Ovary (tissue), 9 donors: Measurements from ENCODE around the gene PAQR5. TPM values are rescaled to one million over a fixed set of nuclear protein-coding genes. Genes with fewer than 3 reads are reported as not detected.

Experiments
- DNase-seq, 5 donors: peaks; one replicate each; pipeline ENCODE4 v3.0.0-alpha.2; 2019 to 2020
- H3K27ac ChIP-seq, 2 donors: fragments of 200-600 bp; one replicate each; pipeline versions ENCODE4 v1.5.1 to v1.8.0; 2019 to 2022
- H3K27me3 ChIP-seq: fragments of 200-600 bp; one replicate; pipeline ENCODE4 v1.8.0; 2022
- H3K36me3 ChIP-seq: fragments of 200-600 bp; sonication (generic); one replicate; pipeline ENCODE4 v1.5.1; 2019
- H3K4me1 ChIP-seq: one replicate; pipeline ENCODE4 v1.8.1; 2013; ENCODE audit warnings: mild to moderate bottlenecking, moderate library complexity; ENCODE audit not compliant: insufficient read depth
- H3K4me3 ChIP-seq: fragments of 200-600 bp; sonication (generic); one replicate; pipeline ENCODE4 v1.5.1; 2017
- H3K9me3 ChIP-seq, 2 donors: fragments of 200-600 bp in 1 of 2; sonication (generic) in 1 of 2; one replicate each; pipeline versions ENCODE4 v1.5.1 to v1.8.1; 2013 to 2019; ENCODE audit warnings: mild to moderate bottlenecking in 1 of 2, moderate library complexity in 1 of 2
- CTCF ChIP-seq, 3 donors: fragments of 450-650 bp in 2 of 3; fragments of 200-600 bp in 1 of 3; IDR thresholded peaks; one replicate each; pipeline versions ENCODE4 v1.5.1 to v1.8.0; 2016 to 2022; ENCODE audit warnings: antibody characterized with exemption in 3 of 3, mild to moderate bottlenecking in 1 of 3
- EP300 ChIP-seq: sonication (generic); formaldehyde crosslinking; IDR thresholded peaks from one replicate; pipeline ENCODE4 v1.6.1; 2017; ENCODE audit warnings: antibody characterized with exemption
- POLR2A ChIP-seq: fragments of 450-650 bp; IDR thresholded peaks from one replicate; pipeline ENCODE4 v1.6.1; 2017; ENCODE audit warnings: antibody characterized with exemption, mild to moderate bottlenecking, moderate library complexity
- WGBS, 3 donors: extraction: QIAGEN DNeasy Blood & Tissue Kit in 1 of 3; methylation state at CpG; one replicate each; pipeline versions ENCODE4 v1.1.5 to v1.1.7; 2013 to 2017; 5-methylcytosine and 5-hydroxymethylcytosine counted together
- intact Hi-C, 4 donors: fragments of 100-400 bp; cut with DNase I; formaldehyde crosslinking; loops; one replicate each; pipeline versions ENCODE4 v1.11.0 to v1.15.1; 2022 to 2023
- polyA plus RNA-seq, 2 donors: library from polyadenylated mRNA; stranded (reverse); fragments of 200-250 nt in 1 of 2; fragments of 350-450 nt in 1 of 2; fragmentation: Illumina TruSeq in 1 of 2; extraction: RNeasy Lipid Tissue Mini Kit (QIAGEN cat#74804) in 1 of 2; gene quantifications; one replicate each; pipeline ENCODE4 v1.2.3, GENCODE V29; 2013 to 2014
- total RNA-seq, 7 donors: library from RNA; depleted of rRNA in 2 of 7; stranded (reverse); fragments of >200 nt in 2 of 7; fragmentation: NEBNext Ultra II Directional in 3 of 7; extraction: Animal tissue kit (Norgen Biotek cat#: 25700) in 3 of 7; gene quantifications; one replicate each; pipeline versions ENCODE4 v1.1.0 to v1.2.4, GENCODE V29; 2016 to 2023
- donor health status: DM: no; HTN: no; CAD: no; lungs with moderate emphysema.
- donor health status: DM: no; HTN: no; CAD: no.
- donor health status: Bipolar disorder and iron deficiency.
- donor health status: DM: yes; HTN: yes; CAD: no.
- donor health status: DM: no; HTN: no; CAD: no.
- donor health status: DM: yes; HTN: yes; CAD: no.

Gene PAQR5
- total and polyA plus RNA-seq, 9 donors, result 0.12 to 2.4 (median 0.66) TPM

- no peak for TF ChIP-seq POLR2A
- TF ChIP-seq CTCF (IDR thresholded peaks at IDR 0.05), result no peak
- no peak for TF ChIP-seq EP300
- no peak for DNase-seq
- H3K36me3 ChIP-seq, result no peaks in the 10 kb centered on the region
- intact Hi-C loops, result no loop called here
- no peaks in the 10 kb centered on the region for H3K27me3 ChIP-seq
- H3K4me3 ChIP-seq, result no peak overlapping the region
- no peak overlapping the region for H3K27ac ChIP-seq
- no peaks in the 10 kb centered on the region for H3K4me1 ChIP-seq
- H3K9me3 ChIP-seq, result no peaks in the 10 kb centered on the region
- WGBS, 3 donors, result 84 to 86% (median 85%) methylated on average over 9 of the region's 9 CpGs
These were observed 16.8 kb downstream of the PAQR5 start for GRCh38 chr15:69315402-69316110.

GRCh38 chr15:69316291-69316690 is 17.6 kb downstream of the PAQR5 start:
- H3K27me3 ChIP-seq, result no peaks in the 10 kb centered on the region
- TF ChIP-seq CTCF (IDR thresholded peaks at IDR 0.05) (no peak), EP300 (no peak)
- intact Hi-C loops, result no loop called here
- WGBS, 3 donors, result 91 to 94% (median 93%) methylated on average over 8 of the region's 8 CpGs
- no peaks in the 10 kb centered on the region for H3K4me1 ChIP-seq
- H3K36me3 ChIP-seq, result no peaks in the 10 kb centered on the region
- no peak overlapping the region for H3K27ac ChIP-seq
- H3K4me3 ChIP-seq, result no peak overlapping the region
- H3K9me3 ChIP-seq, result no peaks in the 10 kb centered on the region
- no peak for DNase-seq

GRCh38 chr15:69317392-69317841 is 18.7 kb downstream of the PAQR5 start:
- Histone ChIP-seq H3K27ac (no peak overlapping the region), H3K4me3 (no peak overlapping the region), H3K27me3 (no peaks in the 10 kb centered on the region), H3K4me1 (no peaks in the 10 kb centered on the region), H3K36me3 (no peaks in the 10 kb centered on the region), H3K9me3 (no peaks in the 10 kb centered on the region)
- TF ChIP-seq EP300, result no peak
- TF ChIP-seq CTCF (IDR thresholded peaks at IDR 0.05), result no peak
- no peak for TF ChIP-seq POLR2A
- WGBS, 3 donors, result 62 to 76% (median 72%) methylated on average over 5 of the region's 5 CpGs
- intact Hi-C loops, result no loop called here
- DNase-seq, result no peak

DNA sequence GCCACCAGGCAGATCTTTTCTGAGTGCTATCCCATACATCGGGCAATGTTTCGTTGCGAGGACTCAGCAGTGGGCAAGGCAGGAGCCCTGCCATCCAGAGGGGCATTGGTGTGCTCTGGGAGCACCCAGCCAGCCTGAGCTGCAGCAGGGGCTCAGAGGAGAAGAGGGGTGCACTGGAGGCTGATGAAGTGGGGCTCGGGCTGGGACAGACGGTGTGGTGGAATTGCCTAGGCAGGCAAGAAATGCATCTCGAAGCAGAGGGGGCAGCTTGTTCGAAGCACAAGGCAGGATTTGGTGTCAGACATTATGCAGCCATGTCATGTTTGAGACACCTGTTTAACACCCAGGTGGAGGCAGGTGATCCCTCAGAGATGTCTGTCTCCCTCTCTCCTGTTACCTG is 19.3 kb downstream of the PAQR5 start:
- WGBS, 3 donors, result 90 to 96% (median 95%) methylated on average over 7 of the region's 7 CpGs

More for the DNA sequence above, 19.3 kb downstream of the PAQR5 start:
- H3K27ac ChIP-seq, result no peak overlapping the region
- TF ChIP-seq EP300, result no peak
- no peak for TF ChIP-seq POLR2A
- H3K4me3 ChIP-seq, result no peak overlapping the region
- intact Hi-C loops, result no loop called here
- no peaks in the 10 kb centered on the region for H3K4me1 ChIP-seq
- no peak for DNase-seq
- no peaks in the 10 kb centered on the region for H3K27me3 ChIP-seq
- H3K36me3 ChIP-seq, result no peaks in the 10 kb centered on the region
- no peaks in the 10 kb centered on the region for H3K9me3 ChIP-seq
